Thyroid gland (tissue), 4 donors: Measurements from ENCODE around the gene BLTP1. TPM values are rescaled to one million over a fixed set of nuclear protein-coding genes. Genes with fewer than 3 reads are reported as not detected.

Experiments
- DNase-seq, 2 donors: peaks; one replicate each; pipeline ENCODE4 v3.0.0-alpha.2; 2019
- H3K27ac ChIP-seq, 3 donors: fragments of 200-600 bp; sonication (generic); 1 replicate in 2 of 3; 2 replicates in 1 of 3; pipeline ENCODE4 v1.5.1; 2016 to 2019; ENCODE audit warnings: mild to moderate bottlenecking in 1 of 3, moderate library complexity in 1 of 3
- H3K27me3 ChIP-seq: fragments of 200-600 bp; sonication (generic); one replicate; pipeline ENCODE4 v1.5.1; 2019
- H3K36me3 ChIP-seq, 2 donors: fragments of 200-600 bp; sonication (generic); one replicate each; pipeline ENCODE4 v1.5.1; 2016 to 2019
- H3K4me1 ChIP-seq, 2 donors: fragments of 200-600 bp; sonication (generic); one replicate each; pipeline ENCODE4 v1.5.1; 2017 to 2019
- H3K4me3 ChIP-seq, 3 donors: fragments of 200-600 bp; sonication (generic); replicated peaks in 1 of 3; 1 replicate in 2 of 3; 2 replicates in 1 of 3; pipeline ENCODE4 v1.5.1; 2016; ENCODE audit warnings: mild to moderate bottlenecking in 1 of 3
- H3K9me3 ChIP-seq: fragments of 200-600 bp; sonication (generic); one replicate; pipeline ENCODE4 v1.5.1; 2017
- CTCF ChIP-seq, 6 experiments: fragments of 200-600 bp in 3 of 6; fragments of 450-650 bp in 3 of 6; sonication (generic) in 3 of 6; IDR thresholded peaks; one replicate each; pipeline ENCODE4 v1.5.1; 2016 to 2019; ENCODE audit warnings: antibody characterized with exemption in 6 of 6, mild to moderate bottlenecking in 2 of 6, inconsistent platforms in 1 of 6, moderate library complexity in 1 of 6
- POLR2A ChIP-seq, 2 donors: fragments of 450-650 bp; IDR thresholded peaks; one replicate each; pipeline ENCODE4 v1.6.1; 2017; ENCODE audit warnings: antibody characterized with exemption in 2 of 2, mild to moderate bottlenecking in 2 of 2, moderate library complexity in 1 of 2
- WGBS, 2 donors: methylation state at CpG; one replicate each; pipeline ENCODE4 v1.1.5; 2017; 5-methylcytosine and 5-hydroxymethylcytosine counted together
- intact Hi-C: fragments of 100-400 bp; cut with DNase I; formaldehyde crosslinking; loops from one replicate; pipeline ENCODE4 v1.15.1; 2023
- total RNA-seq, 4 donors: library from RNA; depleted of rRNA; stranded (reverse); fragments of >200 nt; gene quantifications; one replicate each; pipeline ENCODE4 v1.2.3, GENCODE V29; 2016

Gene BLTP1
- total RNA-seq, 4 donors from 2014 or later: 158 to 268 (median 180) TPM

GRCh38 chr4:122163767-122164166 is 11.6 kb downstream of the BLTP1 start:
- DNase-seq: no peak
- TF ChIP-seq CTCF (IDR thresholded peaks at IDR 0.05): no peak
- no peak for TF ChIP-seq POLR2A (IDR thresholded peaks at IDR 0.05)
- Histone ChIP-seq H3K4me3 (no peak overlapping the region), H3K36me3 (no peaks in the 10 kb centered on the region), H3K27ac (no peak overlapping the region), H3K4me1 (no peaks in the 10 kb centered on the region), H3K9me3 (no peaks in the 10 kb centered on the region), H3K27me3 (no peaks in the 10 kb centered on the region)
- WGBS, 2 donors: 89 to 90% methylated on average over 1 of the region's 1 CpG
- intact Hi-C loops: no loop called here

- TF ChIP-seq POLR2A (IDR thresholded peaks at IDR 0.05) (no peak), CTCF (IDR thresholded peaks at IDR 0.05) (no peak)
- H3K27ac ChIP-seq: no peak overlapping the region
- H3K27me3 ChIP-seq: no peaks in the 10 kb centered on the region
- H3K4me1 ChIP-seq: peaks cover 0 to 6% of the 10 kb centered on the region in 2 donors
- intact Hi-C loops: no loop called here
- H3K4me3 ChIP-seq: no peak overlapping the region
- WGBS, 2 donors: 92 to 95% methylated on average over 4 of the region's 4 CpGs
- no peaks in the 10 kb centered on the region for H3K9me3 ChIP-seq
- DNase-seq: no peak
- no peaks in the 10 kb centered on the region for H3K36me3 ChIP-seq
These were observed 15.2 kb downstream of the BLTP1 start for GRCh38 chr4:122167369-122167768.

GRCh38 chr4:122170775-122171174 is 18.6 kb downstream of the BLTP1 start:
- DNase-seq: no peak
- Histone ChIP-seq H3K27ac (peak overlapping the region in 1 of 3 donors; percentile 26), H3K4me3 (no peak overlapping the region), H3K27me3 (no peaks in the 10 kb centered on the region), H3K9me3 (no peaks in the 10 kb centered on the region), H3K36me3 (peaks cover under 1 to 4% of the 10 kb centered on the region in 2 donors), H3K4me1 (peaks cover 0 to 6% of the 10 kb centered on the region in 2 donors)
- intact Hi-C loops: no loop called here
- 54 to 67% methylated on average over 1 of the region's 1 CpG for WGBS, 2 donors
- no peak for TF ChIP-seq CTCF (IDR thresholded peaks at IDR 0.05)
- TF ChIP-seq POLR2A (IDR thresholded peaks at IDR 0.05): no peak

- Histone ChIP-seq H3K9me3 (no peaks in the 10 kb centered on the region), H3K36me3 (peaks cover 3 to 7% of the 10 kb centered on the region in 2 donors), H3K4me3 (no peak overlapping the region), H3K27me3 (no peaks in the 10 kb centered on the region), H3K4me1 (peaks cover 0 to 6% of the 10 kb centered on the region in 2 donors), H3K27ac (no peak overlapping the region)
- TF ChIP-seq POLR2A (IDR thresholded peaks at IDR 0.05) (no peak), CTCF (IDR thresholded peaks at IDR 0.05) (no peak)
- intact Hi-C loops: no loop called here
- DNase-seq: no peak
These were observed 19.2 kb downstream of the BLTP1 start for GRCh38 chr4:122171323-122171722.

GRCh38 chr4:122172266-122172665 is 20.1 kb downstream of the BLTP1 start:
- Histone ChIP-seq H3K4me1 (peaks cover 0 to 6% of the 10 kb centered on the region in 2 donors), H3K27me3 (no peaks in the 10 kb centered on the region), H3K9me3 (no peaks in the 10 kb centered on the region), H3K27ac (no peak overlapping the region), H3K36me3 (peaks cover 9 to 10% of the 10 kb centered on the region in 2 donors), H3K4me3 (no peak overlapping the region)
- 96 to 100% methylated on average over 1 of the region's 1 CpG for WGBS, 2 donors
- intact Hi-C loops: no loop called here
- TF ChIP-seq CTCF (IDR thresholded peaks at IDR 0.05): no peak
- no peak for TF ChIP-seq POLR2A (IDR thresholded peaks at IDR 0.05)
- DNase-seq: no peak
